Right hindlimb (tissue), 1 donor: ENCODE results near the gene THEMIS2.
"Not testable (repeated sequence)": the region's sequence is repeated elsewhere in the genome, so short reads cannot be mapped to it uniquely, and the experiment has no call there.

Source experiments
- DNase-seq: peaks from one replicate; pipeline ENCODE4 v3.0.0-alpha.2; 2018

The THEMIS2 gene

DNA sequence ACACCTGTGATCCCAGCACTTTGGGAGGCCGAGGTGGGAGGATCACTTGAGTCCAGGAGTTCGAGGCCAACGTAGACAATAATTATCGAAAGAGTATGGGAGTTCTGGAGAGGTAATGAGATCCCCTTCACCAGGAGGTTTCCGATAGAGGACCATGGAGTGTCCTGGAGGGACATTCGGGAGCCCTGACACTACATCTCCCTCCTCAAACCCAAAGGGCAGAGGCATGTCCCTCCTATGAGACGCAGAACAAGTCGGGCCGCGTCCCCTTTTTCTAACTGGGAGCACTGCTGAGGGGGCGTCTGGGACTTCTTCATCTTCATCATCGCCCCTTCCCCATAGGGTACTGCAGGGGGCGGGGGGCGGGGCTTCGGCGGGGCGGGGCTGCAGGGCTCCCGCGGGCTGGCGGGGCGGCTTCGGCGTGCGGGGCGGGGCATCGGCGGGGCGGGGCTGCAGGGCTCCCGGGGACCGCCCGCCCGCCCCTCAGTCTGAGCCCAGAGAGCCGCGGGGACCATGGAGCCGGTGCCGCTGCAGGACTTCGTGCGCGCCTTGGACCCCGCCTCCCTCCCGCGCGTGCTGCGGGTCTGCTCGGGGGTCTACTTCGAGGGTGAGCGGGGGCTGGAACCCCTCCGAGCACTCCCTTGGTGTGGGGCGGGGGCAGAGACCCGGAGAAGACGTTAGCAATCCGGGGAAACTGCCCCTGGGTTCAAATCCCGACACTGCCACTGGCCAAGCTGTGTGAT is at the start of gene THEMIS2:
Gene THEMIS2, plus strand, starts transcription at position 486 of the 743 bp plus-strand sequence. Its CDS starts 28 bp downstream, at position 514.
- DNase-seq = peak; percentile 66

DNA sequence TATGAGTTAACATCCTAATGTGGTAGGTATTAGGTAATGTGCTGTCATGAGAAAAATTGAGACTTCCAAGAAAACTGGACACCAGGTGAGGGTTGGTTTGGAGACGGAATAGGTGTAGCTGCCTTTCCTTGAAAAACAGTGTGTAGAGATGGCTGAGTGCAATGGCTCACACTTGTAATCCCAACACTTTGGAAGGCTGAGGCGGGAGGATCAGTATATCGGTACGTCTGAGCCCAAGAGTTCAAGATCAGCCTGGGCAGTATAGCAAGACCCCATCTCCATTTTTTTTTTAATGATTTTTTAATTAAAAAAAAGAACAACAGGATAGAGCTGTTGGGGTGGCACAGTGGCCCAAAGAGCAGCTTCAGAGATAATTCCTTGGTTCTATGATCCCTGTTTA is 48.6 kb upstream of the THEMIS2 start:
- DNase-seq = no peak

DNA sequence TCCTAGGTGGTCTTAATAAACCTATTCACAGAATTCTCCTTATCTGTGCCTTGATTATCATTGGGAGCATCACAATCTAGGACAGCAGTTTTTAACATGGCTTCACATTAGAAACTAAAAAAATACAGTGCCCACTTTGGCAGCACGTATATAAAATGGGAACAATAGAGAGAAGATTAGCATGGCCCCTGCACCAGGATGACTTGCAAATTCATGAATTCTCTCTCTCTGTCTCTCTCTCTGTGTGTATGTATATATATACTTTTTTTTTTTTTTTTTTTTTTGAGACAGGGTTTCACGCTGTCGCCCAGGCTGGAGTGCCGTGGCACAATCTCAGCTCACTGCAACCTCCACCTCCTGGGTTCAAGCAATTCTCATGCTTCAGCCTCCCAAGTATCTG is 47.9 kb upstream of the THEMIS2 start:
- DNase-seq = no peak

DNA sequence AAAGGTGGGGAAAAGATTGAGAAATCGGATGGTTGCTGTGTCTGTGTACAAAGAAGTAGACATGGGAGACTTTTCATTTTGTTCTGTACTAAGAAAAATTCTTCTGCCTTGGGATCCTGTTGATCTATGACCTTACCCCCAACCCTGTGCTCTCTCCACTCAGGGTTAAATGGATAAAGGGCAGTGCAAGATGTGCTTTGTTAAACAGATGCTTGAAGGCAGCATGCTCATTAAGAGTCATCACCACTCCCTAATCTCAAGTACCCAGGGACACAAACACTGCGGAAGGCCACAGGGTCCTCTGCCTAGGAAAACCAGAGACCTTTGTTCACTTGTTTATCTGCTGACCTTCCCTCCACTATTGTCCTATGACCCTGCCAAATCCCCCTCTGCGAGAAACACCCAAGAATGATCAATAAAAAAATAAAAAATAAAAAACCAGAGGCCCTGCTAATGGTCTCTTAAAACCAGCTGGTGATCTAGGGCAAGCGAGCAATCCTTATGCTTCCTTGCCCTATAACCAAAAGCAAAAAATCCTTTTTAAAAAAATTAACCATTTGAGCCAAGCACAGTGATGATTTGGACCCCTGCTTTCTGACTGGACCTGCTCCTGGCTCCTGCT is 42.9 kb upstream of the THEMIS2 start:
- not testable (repeated sequence) for DNase-seq

DNA sequence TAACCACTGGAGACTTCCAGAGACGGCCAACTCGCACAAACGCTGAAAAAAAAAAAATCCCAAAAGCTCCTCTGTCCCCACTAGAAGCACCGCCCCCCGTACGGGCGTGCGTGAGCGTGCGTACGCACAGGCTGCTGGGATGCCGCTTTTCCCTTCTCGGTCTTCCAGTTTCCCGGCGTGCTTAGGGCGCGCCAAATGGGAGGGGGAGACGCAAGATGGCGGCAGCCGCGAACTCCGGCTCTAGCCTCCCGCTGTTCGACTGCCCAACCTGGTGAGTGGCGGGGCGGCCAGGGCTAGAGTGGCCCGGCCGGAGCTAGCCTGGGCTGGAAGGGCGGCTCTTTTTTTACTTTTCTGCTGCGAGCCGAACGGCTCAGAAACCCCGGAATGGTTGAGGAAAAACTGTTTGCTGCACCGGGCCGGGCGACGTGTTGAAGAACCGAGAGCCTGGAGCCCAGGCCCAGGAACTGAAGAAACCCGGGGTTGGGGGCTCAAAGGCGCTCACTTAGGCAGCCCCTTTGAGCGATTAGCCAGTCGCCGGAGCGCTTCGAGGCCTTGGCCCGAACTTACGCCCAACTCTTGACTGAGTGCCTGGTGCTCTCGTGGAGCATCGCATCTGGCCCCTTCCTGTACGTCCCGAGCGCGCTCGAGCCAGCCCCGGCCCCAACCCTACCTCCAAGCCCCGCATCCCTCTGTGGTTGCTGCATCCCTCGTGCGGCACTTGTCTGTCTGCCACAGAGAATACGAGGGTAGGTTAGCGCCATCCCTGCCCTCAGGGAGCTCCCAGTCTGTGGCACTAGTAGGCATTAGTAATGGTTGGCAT is 41.5 kb upstream of the THEMIS2 start, which contains the start of gene PPP1R8:
Gene PPP1R8, plus strand, starts transcription at position 162 of the 820 bp plus-strand sequence. Its CDS starts 54 bp downstream, at position 216.
- peak; percentile 97 for DNase-seq

GRCh38 chr1:27831568-27832410 is 40.6 kb upstream of the THEMIS2 start:
- DNase-seq = no peak

GRCh38 chr1:27832762-27833161 is 39.6 kb upstream of the THEMIS2 start:
- no peak for DNase-seq

- DNase-seq = no peak
These were observed 38.9 kb upstream of the THEMIS2 start for GRCh38 chr1:27833470-27833869.

GRCh38 chr1:27835046-27835445 is 37.3 kb upstream of the THEMIS2 start:
- no peak for DNase-seq

DNA sequence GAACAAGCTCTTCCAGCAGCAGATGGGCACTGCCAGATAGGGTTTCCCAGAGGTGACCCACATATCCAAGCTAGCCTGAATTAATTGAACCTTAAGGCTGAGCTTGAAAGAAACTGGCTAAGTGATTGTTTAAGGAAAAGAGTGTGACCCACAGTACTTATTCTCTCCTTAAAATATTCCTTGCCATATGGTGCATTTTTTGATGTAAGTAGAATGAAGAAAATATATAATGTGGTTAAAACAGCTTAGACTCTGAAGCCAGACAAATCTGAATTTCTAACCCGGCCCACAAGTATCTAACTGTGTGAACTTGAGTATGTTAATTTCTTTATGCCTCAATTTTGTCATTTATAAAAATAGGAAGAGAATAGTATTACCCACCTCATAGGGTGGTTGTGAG is 36.8 kb upstream of the THEMIS2 start:
- DNase-seq = no peak

- DNase-seq = no peak
These were observed 22.4 kb upstream of the THEMIS2 start for GRCh38 chr1:27849951-27850350.

DNA sequence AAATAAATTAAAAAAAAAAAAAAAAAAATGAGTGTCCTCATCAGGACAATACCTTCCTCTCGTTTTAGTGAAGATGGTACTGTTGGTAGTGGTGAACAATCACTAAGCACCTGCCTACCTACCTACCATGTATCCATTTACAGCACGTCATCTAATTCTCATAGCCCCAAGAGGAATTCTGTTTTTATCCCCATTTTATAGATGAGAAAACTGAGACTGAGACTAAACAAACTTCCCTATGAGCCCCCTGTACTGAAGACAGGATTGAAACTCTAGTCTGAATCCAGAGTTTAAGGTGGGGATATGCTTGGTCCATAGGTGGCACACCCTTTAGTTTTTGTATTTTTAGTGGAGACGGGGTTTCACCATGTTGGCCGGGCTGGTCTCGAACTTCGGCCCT is 17.3 kb upstream of the THEMIS2 start:
- DNase-seq = no peak

- DNase-seq = no peak
These were observed 15.6 kb upstream of the THEMIS2 start for GRCh38 chr1:27856561-27857343.

GRCh38 chr1:27857552-27857951 is 14.8 kb upstream of the THEMIS2 start:
- not testable (repeated sequence) for DNase-seq

DNA sequence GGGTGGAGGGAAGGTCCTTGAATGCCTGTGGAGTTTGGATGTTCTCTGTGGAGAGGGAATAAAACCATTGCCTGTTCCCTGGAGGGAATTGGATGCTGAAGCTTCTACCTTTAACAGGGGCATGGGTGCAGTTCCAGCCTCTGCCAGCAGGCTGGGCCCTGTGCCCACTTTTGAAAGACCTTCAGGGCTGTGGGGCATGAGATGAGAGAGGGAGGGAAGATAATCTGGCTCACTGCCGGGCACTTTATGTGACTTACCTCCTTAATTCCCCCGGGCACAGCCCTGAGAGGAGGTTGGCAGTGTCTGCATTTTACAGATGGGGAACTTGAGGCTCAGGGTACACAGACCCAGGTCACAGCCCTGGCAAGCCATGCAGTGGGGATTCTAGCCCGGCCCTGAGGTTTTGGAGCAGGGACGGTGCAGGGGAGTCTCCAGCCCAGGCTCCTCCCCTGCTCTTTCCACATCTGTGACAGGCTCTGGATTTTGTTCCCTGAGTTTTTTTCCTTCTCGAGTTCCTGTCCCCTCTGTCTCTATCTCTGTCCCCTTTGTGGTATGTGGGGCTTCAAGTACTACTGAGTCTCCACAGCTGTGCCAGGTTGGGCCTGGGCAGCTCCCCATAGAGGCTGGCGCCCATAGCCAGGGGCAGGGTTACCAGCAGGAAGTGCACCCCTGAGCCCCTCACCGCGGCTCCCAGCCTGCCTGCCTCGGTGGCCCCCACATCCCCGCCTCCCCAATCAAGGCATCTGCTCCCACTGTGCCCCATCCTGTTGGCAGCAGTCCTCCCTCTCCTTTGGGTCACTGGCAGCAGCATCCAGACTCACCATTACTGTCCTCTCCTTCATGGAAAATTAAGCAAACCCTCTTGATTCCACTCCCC is 14.0 kb upstream of the THEMIS2 start:
- DNase-seq = peak; percentile 72

- DNase-seq = no peak
These were observed 13.3 kb upstream of the THEMIS2 start for GRCh38 chr1:27858949-27859576.

DNA sequence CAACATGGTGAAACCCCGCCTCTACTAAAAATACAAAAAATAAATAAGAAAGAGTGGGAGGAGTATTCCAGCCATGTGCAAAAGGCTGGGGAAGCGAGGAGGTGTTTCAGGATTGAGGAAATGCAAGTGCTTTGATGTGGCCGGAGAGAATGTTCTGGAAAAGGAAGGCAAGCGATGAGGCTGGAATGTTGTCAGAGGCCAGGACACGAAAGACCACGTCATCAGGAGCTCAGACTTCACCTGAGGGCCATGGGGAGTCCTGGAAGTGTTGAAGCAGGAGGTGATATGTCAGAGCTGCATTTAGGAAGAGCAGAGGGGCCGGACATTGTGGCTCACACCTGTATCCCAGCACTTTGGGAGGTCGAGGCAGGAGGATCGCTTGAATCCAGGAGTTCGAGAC is 10.9 kb upstream of the THEMIS2 start:
- no peak for DNase-seq

DNA sequence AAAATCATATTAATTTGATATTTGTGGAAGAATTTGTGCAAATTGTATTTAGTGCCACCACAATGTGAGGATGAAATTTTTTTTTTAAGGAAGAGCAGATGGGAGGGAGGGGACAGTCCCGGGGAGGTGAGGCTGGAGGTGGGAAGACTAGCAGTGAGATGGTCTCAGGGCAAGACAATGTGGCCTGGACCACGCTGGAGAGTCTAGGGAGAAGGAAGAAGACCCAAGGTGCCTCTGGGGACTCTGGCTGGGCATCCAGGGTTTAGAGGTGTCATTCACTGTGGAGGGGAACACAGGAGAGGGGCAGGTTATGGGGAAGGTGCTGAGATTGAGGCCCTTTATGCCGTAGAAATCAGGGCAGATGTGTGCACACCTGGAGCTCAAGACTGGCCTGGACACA is 10.3 kb upstream of the THEMIS2 start:
- DNase-seq = no peak

GRCh38 chr1:27862671-27863537 is 9.4 kb upstream of the THEMIS2 start:
- peak; percentile 68 for DNase-seq
